NCI-H82 treated with DMSO at 0.1 percent for 48 hours (cell line): ENCODE results near the gene TMEM250.

ENCODE experiments used
- DNase-seq: peaks from one replicate; lab custom pipeline; 2025; ENCODE audit not compliant: unreplicated experiment; lab: John Stamatoyannopoulos, UW

Gene TMEM250

DNA sequence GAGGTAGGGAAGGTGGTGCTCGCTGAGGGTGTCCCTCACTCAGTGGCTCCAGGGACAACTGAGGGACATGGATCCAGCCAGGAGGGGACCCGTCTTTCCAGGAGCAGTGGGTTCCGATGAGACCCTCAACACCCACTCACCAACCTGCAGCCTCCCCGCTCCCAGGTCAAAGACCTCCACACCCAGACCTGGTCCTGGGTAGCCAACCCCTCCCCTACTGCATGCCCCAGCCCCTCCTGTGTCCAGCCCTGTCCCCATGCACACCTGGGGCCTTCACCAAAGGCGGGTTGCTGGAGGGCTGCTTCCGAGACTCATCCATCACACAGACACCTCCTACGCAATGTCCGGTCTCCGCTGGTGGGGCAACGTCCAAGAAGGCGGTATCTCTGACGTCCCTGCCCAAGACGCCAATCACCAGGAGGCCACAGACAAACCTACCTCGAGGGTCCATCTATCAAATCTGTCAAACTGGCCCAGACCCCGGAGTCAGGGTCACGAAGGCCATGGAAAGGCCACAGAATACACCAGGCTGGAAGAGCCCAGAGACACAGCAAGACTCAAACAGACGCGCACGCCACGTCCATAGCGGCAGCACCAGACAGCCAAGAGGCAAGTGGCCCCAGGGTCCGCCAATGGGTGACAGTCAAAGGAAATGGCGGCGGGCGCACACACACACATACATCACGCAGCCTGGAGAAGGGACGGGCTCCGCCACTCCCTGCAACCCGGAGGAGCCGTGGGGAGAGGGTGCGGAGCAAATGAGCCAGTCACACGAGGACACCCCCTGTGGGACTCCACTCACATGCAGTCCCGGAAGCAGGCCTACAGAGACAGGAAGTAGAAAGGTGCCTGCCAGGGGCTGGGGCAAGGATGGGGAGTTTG is 34.4 kb downstream of the TMEM250 start:
- no peak for DNase-seq

DNA sequence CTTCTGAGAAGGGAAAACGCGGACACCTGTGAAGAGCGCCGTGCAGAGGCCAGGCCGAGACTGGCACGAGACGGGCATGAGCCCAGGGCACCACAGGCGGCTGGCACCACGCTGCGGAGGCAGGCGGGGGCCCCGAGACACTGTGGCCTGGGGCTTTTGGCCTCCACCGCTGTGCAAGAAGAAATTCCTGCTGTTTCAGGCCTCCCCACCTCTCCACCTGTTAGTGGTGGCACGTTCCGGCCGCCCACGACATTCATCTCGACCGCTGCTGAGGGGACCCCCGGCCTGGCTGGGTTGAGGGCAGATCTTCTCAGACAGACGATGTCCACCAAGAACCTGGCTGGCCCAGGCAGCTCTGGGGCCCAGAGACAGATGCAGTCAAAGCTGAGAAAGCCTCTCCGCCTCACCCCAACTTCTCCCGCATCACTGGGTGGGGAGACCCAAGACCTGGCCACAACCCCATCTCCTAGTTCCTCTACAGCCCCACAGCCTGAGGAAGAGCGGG is 35.1 kb downstream of the TMEM250 start:
- DNase-seq: no peak

GRCh38 chr9:136082496-136083361 is 35.9 kb downstream of the TMEM250 start:
- DNase-seq: no peak

DNA sequence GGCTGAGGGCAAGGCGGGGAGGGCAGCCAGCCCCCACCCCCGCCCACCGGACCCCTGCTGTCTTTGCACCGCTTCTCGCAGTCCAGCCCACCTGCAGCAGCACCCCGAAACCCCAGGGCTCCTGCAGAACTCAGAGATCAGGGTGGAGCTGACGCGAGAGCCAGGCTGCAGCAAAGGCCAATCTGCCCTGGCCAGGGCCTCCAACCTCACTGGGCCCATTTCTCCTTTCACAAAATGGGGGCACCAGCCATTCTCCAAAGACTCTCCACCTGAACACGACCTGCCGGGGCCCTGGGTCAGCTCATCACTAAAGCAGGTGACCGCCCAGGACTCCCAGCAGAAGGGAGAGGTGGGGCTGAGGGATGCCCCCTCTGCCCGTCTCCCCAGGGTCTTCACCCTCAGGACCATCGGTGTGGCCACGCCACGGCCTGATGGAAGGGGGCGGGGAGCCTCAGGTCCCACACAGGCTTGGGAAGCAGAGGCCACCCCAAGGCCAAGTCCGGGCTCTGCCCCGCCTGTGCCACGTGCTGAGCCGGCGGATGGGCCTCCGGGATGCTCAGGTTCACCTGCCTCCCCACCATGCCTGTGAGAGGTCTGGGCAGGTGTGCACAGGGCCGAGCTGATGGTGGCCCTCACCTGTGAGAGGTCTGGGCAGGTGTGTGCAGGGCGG is 36.7 kb downstream of the TMEM250 start:
- DNase-seq: no peak

DNA sequence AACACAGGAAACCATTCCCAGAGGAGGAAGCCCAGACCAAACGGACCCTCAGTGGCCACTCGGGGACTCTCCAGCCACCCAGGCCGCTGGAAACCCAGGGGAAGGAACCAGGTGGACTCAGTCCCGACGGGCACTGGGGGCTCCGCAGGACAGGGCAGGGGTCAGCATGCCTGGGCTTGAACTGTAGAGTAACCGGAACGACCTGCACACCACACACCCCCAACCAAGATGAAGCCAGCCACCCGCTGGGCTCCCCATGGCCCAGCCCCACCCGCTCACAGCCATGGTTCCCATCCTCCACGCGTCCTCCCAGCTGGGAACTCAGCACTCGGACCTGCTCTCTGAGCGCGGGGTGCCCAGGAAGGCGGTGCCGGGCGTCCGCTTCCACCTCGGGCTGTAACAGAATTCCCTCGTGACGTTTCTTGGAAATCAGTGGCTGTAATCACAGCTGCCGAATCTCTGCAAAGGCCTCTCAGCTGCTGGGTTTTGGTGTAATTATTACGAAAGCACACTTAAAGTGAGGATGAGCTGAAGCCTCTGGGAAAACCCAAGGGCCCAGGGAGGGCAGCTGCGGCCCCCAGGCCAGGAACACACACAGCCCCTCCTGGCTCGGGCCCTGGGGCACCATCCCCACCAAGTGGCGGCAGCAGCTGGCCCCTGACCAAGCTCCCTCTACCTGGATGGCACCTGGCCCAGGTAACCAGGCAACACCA is 37.4 kb downstream of the TMEM250 start:
- DNase-seq: no peak

DNA sequence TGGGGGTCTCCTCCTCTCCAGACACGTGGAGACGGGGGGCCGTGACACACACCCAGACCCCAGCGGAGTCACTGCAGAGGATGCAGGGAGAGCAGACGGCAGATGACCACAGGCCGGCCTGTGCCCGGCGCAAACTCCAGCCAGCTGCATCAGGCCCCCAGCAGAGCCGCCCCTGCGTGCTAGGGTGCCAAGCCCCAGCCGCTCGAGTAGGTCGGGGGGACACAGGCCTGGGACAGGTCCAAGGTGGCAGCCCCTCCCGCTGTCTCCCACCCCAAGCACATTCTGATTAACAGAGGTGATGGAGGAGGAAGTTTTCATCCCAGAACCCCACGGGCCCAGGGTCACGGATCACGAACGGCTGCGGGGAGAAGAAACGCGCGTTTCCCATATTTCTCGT is 38.0 kb downstream of the TMEM250 start:
- no peak for DNase-seq

DNA sequence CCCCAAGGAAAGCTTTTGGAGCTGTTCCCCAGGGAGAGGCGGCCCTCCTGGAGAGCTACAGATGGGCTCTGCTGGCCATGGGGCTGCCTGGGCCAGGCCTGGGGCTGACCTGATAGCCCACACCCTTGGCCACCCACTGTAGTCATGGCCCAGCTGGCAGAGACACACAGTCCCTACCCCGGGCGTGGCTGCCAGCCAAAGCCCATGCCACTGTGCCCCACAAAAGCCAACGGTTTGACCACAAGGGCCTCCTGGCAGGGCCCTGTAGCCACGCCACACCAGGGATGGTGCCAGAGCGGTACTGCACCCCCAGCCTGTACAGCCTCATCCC is 38.8 kb downstream of the TMEM250 start:
- no peak for DNase-seq

GRCh38 chr9:136079211-136079915 is 39.3 kb downstream of the TMEM250 start:
- no peak for DNase-seq

GRCh38 chr9:136078498-136079011 is 40.1 kb downstream of the TMEM250 start:
- DNase-seq: no peak

- DNase-seq: no peak
Measured at GRCh38 chr9:136078024-136078423, 40.7 kb downstream of the TMEM250 start.

DNA sequence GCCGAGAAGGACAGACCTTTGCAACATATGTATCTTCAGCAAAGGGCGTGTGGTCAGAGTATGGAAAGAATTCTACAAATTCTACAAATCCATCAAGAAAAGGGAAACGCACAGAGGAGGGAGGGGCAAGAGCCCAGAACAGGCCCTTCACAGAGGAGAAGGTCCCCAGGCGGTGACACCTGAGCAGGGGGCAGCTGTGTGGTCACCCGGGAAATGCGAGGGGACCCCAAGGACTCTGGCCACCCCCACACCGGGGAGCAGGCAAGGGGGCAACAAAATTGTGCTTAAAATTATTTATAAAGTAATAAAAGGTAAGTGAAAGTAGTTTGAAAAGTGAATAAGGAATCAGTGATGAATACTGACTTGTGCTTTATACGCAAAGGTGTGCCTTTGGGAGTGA is 41.2 kb downstream of the TMEM250 start:
- DNase-seq: no peak

GRCh38 chr9:136075881-136076678 is 42.6 kb downstream of the TMEM250 start:
- DNase-seq: no peak

GRCh38 chr9:136075134-136075841 is 43.4 kb downstream of the TMEM250 start:
- no peak for DNase-seq

DNA sequence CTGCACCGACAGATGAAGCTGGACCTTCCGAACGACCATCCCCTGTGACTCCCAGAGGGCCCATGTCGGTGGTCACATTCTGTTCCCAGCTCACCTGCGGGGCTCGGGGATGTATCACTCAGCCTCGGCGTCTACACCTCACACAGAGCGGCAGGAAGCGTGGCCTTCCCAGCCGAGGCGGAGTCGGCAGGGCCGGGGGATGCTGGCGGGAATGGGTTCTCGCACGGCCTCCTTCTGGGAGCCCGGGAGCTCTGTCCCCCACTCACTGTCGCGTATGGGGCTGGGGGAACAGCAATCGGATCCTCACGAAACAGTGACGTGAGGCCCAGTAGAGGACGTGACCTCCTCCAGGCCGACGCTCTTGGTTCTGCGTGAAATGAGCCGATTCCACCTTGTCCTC is 44.0 kb downstream of the TMEM250 start:
- no peak for DNase-seq
